Sciatic nerve (tissue), 2 donors: ENCODE results near the gene IDI2. TPM values are rescaled to one million over a fixed set of nuclear protein-coding genes. Genes with fewer than 3 reads are reported as not detected.
"Not testable (repeated sequence)": the region's sequence is repeated elsewhere in the genome, so short reads cannot be mapped to it uniquely, and the experiment has no call there.

Source experiments
- ATAC-seq: fragments of 200-7000 bp; cut with Tn5 transposase; one replicate; pipeline ENCODE4 v1.9.1; 2020; ENCODE audit warnings: mild to moderate bottlenecking, moderate library complexity
- DNase-seq: peaks from one replicate; pipeline ENCODE4 v3.0.0-alpha.2; 2020; ENCODE audit warnings: low spot score
- intact Hi-C: fragments of 100-400 bp; cut with DNase I; formaldehyde crosslinking; loops from one replicate; pipeline ENCODE4 v1.14.2; 2022
- total RNA-seq: library from RNA; stranded (reverse); fragmentation: NEBNext Ultra II Directional; extraction: Animal tissue kit (Norgen Biotek cat#: 25700); gene quantifications from one replicate; pipeline ENCODE4 v1.2.1, GENCODE V29; 2021
- donor health status: DM: no; HTN: no; CAD: no.
- donor health status: DM: no; HTN: no; CAD: no.

Gene IDI2
- total RNA-seq, 1 donor from 2014 or later = not detected

DNA sequence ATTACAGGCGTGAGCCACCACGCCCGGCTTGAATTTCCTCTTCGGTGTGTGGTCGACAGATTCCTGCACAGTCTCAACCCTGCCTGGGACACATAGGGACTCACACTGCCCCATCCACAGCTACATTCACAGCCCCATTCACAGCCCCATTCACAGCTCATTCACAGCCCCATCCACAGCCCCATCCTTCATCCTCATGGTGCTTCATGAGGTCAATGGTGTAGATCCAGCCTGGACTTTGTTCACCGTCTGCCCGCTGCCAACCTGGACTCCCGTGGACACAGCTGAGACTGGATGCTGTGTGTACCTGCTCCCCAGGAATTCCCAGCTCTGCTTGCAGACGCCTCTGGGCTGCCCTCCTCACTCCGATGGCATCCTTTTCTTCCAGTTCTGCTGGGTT is 5.2 kb downstream of the IDI2 start:
- ATAC-seq (no peak), DNase-seq (no peak)
- intact Hi-C loops = no loop called here

- DNase-seq = no peak
- no peak for ATAC-seq
- intact Hi-C loops = no loop called here
Measured at GRCh38 chr10:1019362-1019761, 6.3 kb downstream of the IDI2 start.

- ATAC-seq (no peak), DNase-seq (no peak)
- intact Hi-C loops = no loop called here
Measured at GRCh38 chr10:1015688-1016087, 10.0 kb downstream of the IDI2 start.

DNA sequence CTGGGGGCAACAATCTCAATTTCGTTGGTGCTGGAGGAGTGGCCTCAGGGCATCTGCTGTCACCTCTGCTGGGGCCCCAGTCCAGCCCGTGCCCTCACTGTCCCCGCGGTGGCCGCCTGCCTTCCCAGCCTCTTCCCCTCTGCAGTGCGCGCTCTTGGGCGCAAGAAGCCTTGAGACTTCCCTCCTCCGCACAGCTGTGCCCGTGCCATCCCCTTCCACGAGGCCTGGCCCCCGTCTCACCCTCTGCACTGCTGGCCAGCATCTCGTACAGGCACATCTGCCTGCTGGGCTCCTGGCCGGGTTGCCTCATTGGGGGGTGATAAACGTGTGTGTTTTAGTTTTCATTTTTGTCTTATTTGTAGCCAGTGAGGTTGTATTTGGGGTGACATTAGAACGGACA is 14.0 kb downstream of the IDI2 start:
- intact Hi-C loops = loop anchor here (2.0 kb wide), 1 partner anchor 57 kb away; no protein-coding TSS in a partner anchor
- no peak for DNase-seq
- no peak for ATAC-seq

GRCh38 chr10:1010703-1011102 is 15.0 kb downstream of the IDI2 start:
- ATAC-seq = no peak

GRCh38 chr10:1009947-1010346 is 15.7 kb downstream of the IDI2 start:
- ATAC-seq, intact Hi-C loops: not testable (repeated sequence)

More at GRCh38 chr10:1010703-1011102, 15.0 kb downstream of the IDI2 start:
- DNase-seq = no peak
- intact Hi-C loops = no loop called here

GRCh38 chr10:1009071-1009494 is 16.6 kb downstream of the IDI2 start:
- ATAC-seq (no peak), DNase-seq (no peak)
- intact Hi-C loops = no loop called here

More at GRCh38 chr10:1009947-1010346, 15.7 kb downstream of the IDI2 start:
- DNase-seq = not testable (repeated sequence)

- intact Hi-C loops = no loop called here
- no peak for DNase-seq
- ATAC-seq = no peak
Measured at GRCh38 chr10:1007583-1007982, 18.1 kb downstream of the IDI2 start.

DNA sequence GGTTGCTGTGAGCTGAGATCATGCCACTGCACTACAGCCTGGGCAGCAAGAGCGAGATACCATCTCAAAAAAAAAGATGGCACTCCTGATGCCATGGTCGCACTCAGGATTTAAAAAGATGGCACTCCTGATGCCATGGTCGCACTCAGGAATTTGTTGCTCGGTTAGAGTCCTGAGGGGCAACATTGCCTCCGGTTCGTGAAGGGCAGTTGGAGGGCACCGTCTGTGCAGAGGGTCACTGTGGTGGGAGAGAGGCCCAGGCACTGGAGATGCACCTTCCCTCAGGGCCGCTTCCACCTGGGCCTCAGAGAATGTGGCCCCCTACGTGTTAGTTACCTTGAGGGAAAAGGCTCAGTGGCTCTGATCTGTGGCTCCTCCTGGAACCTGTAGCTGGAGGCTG is 19.1 kb downstream of the IDI2 start:
- no peak for ATAC-seq
- intact Hi-C loops = no loop called here
- no peak for DNase-seq

DNA sequence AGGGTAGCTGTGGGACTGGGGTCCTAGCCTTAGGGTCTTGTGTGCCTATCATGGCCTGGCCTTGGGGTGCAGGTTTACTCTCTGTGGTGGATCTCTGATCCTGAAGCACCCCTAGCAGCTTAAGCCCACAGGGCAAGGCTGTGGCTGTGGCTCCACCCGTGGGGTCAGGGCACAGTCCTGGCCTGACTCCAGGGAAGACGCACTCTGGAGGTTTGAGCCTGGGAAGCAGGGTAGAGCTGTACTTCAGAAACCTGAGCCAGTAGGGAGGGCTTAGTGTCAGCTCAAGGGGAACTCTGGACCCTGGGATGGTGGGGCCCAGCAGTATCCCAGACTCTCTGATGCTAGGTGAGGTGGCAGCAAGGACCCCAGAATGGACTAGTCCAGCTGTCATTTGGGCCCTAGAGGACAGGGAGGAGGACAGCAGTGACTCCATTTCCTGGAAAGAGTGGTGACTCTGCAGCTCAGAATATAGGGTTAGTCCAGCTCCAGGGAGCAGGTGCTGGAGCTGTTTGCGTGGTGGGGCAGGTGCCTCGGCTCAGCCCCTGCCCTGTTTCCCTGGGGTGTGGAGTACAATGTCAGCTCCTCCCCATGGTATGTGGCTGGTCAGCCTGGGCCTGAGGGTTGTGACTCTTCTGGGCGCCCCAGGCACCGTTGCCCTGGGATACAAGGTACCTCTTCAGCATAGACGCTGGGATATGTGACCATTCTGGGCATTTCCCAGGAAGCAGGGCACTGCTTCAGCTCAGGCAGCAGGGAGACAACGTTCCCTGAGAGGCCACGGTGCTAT is 21.6 kb downstream of the IDI2 start:
- DNase-seq (no peak), ATAC-seq (no peak)
- intact Hi-C loops = no loop called here

DNA sequence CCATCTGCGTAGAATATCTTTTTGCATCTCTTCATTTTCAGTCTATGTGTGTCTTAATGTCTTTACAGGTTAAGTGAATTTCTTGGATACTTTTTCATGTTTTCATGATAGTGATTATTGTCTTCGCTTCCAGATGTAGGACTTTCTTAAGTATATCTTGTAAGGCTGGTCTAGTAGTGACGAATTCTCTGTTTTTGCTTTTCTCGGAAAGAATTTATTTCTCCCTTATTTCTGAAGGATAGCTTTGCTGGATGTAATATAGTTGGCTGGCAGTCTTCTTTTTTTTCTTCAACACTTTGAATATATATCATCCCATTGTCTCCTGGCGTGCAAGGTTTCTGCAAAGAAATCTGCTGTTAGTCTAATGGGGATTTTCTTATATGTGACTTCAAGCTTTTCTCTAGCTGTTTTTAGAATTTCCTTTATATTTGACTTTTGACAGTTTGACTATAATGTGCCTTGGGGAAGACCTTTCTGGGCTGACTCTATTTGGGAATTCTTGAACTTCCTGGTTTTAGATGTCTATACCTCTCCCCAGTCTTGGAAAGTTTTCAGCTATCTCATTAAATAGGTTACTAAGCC is 23.1 kb downstream of the IDI2 start:
- intact Hi-C loops = no loop called here
- ATAC-seq = no peak
- no peak for DNase-seq

GRCh38 chr10:997266-998022 is 28.2 kb downstream of the IDI2 start:
- ATAC-seq (no peak), DNase-seq (no peak)
- intact Hi-C loops = no loop called here

- no peak for DNase-seq
- intact Hi-C loops = no loop called here
- ATAC-seq = no peak
Measured at GRCh38 chr10:996031-996430, 29.6 kb downstream of the IDI2 start.

- intact Hi-C loops = no loop called here
- DNase-seq (no peak), ATAC-seq (no peak)
Measured at GRCh38 chr10:995559-995926, 30.1 kb downstream of the IDI2 start.

DNA sequence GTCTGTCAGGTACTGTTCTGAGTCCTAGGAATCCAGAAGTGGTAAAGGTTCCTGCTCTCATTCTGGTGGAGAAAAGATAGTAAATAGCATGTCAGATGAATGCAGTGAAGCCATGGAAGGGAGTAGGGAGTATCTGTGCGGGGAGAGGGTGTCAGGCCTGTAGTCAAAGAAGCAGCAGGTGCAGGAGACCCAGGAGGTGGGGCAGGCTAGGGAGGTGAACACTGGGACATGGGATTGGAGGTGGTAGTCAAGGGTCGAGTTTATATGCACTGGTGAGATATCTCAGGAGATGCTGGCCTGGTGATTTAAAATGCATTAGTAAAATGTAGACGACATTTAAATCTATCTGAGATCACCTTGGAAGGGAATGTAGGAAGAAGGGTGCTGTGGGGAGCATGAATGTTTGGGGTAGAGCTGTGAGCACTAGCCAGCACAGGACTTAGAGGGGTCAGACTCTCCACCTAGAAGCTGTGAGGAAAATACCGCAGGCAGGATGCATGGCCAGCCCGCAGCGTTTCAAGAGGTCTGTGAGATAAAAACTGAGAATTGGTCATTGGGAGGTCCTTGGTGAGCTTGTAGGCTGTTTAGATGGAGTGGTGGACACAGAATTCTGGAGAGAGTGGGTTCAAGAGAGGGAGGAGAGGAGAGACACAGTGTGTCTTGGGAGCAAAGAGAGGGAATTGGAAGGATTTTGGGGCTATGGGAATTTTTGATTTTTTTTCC is 30.7 kb downstream of the IDI2 start:
- intact Hi-C loops = no loop called here
- ATAC-seq (no peak), DNase-seq (no peak)

DNA sequence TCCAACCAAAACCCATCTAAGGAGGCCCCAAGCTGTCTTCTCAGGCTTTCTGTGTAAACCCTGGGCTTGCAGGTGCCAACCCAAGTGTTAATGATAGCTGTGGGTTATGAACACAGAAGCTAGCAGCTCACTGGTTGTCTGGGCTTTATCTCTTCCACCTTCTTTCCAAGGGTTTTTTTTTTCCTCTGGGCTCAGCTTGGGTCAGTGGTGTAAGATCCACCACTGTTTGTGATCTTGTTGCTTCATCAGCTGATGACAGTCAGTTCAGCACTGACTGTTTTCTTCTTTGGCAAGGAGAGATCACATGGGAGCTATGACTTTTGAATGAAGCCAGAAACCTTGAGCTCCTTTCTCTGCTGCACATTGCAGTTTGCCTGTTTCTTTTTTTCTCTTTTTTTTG is 32.8 kb downstream of the IDI2 start:
- ATAC-seq (peak; percentile 38), DNase-seq (no peak)
- intact Hi-C loops = no loop called here

DNA sequence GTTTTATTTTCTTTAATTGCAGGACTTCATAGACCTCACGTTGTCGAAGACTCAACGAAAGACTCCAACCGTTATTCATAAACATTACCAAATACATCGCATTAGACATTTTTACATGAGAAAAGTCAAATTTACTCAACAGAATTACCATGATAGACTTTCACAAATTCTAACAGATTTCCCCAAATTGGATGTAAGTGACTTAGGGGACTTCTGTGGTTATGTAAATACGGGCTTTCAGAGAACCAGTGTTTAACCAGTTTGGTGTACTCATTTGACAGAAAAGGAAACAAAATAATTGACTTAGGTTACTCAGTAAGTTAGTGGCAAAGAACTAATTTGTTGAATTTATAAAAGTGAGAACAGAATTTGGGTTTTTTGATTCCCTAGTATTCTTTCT is 33.2 kb downstream of the IDI2 start:
- ATAC-seq (no peak), DNase-seq (no peak)
- intact Hi-C loops = no loop called here

- intact Hi-C loops = no loop called here
- DNase-seq (no peak), ATAC-seq (no peak)
Measured at GRCh38 chr10:990808-991207, 34.9 kb downstream of the IDI2 start.
